ENCODE measurements around the gene LRRD1. TPM values are rescaled to one million over a fixed set of nuclear protein-coding genes. Genes with fewer than 3 reads are reported as not detected.

LRRD1 gene
- total RNA-seq, 2 experiments from 2014 or later: not detected

GRCh38 chr7:92095380-92095779 lies 83.6 kb downstream of the LRRD1 start:
- ChIA-PET POLR2A (no interaction called here), CTCF (no interaction called here)

Other genes starting within 250 kb of the LRRD1 start
- 10 to 100 TPM; 30.2 to 30.3 TPM for gene AKAP9, start 238.3 kb downstream of the LRRD1 start, total RNA-seq
- gene CYP51A1, start 44.7 kb downstream of the LRRD1 start, total RNA-seq: 10 to 100 TPM; 59.2 to 61.5 TPM
- gene KRIT1, start 66.8 kb upstream of the LRRD1 start, total RNA-seq: 10 to 100 TPM; 38.2 to 39.7 TPM
- 10 to 100 TPM; 39.9 to 43.4 TPM for gene ANKIB1, start 66.8 kb upstream of the LRRD1 start, total RNA-seq